HepG2 (cell line): ENCODE results near the gene DPP6. TPM values are rescaled to one million over a fixed set of nuclear protein-coding genes. Genes with fewer than 3 reads are reported as not detected.

Experiments used
- ATAC-seq: fragments of 200-7000 bp; cut with Tn5 transposase; 3 replicates; pipeline ENCODE4 v1.9.1; 2020; ENCODE audit warnings: mild to moderate bottlenecking, moderate library complexity
- BruUV-seq: library from RNA; stranded (reverse); fragments of 400-500 nt; replicated peaks from 2 replicates; lab custom pipeline; 2021; lab: Mats Ljungman, UMichigan
- CTCF ChIA-PET: fragments of 300-600 bp; formaldehyde crosslinking; extraction: SDS; loops from one replicate; lab custom pipeline; 2021; ENCODE audit warnings: low total read pairs, inconsistent platforms, low intra/inter-chr PET ratio; lab: Yijun Ruan, JAX
- POLR2A ChIA-PET: fragments of 350-600 bp; sonication (Branson Sonifier 250); formaldehyde crosslinking; loops from one replicate; lab custom pipeline; 2020; ENCODE audit warnings: antibody characterized with exemption, inconsistent platforms; lab: Yijun Ruan, JAX
- DNase-seq: peaks from one replicate; pipeline ENCODE4 v3.0.0-alpha.2; 2015; ENCODE audit warnings: low spot score
- FAIRE-seq: peaks from 3 replicates; lab custom pipeline; 2011; peaks lifted over from hg19 to GRCh38; lab: Jason Lieb, UNC
- H2AFZ ChIP-seq: one replicate; pipeline ENCODE4 v1.6.1; 2011; ENCODE audit warnings: low read length, inconsistent platforms
- H3K27ac ChIP-seq: fragments of 300-600 bp; 3 replicates; pipeline ENCODE4 v1.8.0; 2011; ENCODE audit warnings: mixed run types, mild to moderate bottlenecking, mixed read lengths, low read length, inconsistent platforms; ENCODE audit not compliant: insufficient read depth; ENCODE audit errors: extremely low read length
- H3K27me3 ChIP-seq, 2 experiments: fragments of 200-600 bp in 1 of 2; 2 replicates in 1 of 2; 3 replicates in 1 of 2; pipeline versions ENCODE4 v1.6.0 to v1.8.0; 2011; ENCODE audit warnings: low read length in 2 of 2, mild to moderate bottlenecking in 2 of 2, moderate library complexity in 2 of 2, inconsistent platforms in 1 of 2; ENCODE audit not compliant: insufficient read depth in 2 of 2, control insufficient read depth in 1 of 2
- H3K36me3 ChIP-seq, 2 experiments: fragments of 200-600 bp in 1 of 2; replicated peaks in 1 of 2; 2 replicates in 1 of 2; 3 replicates in 1 of 2; pipeline versions ENCODE4 v1.5.1 to v1.8.0; 2011; ENCODE audit warnings: low read length in 2 of 2, inconsistent platforms in 1 of 2; ENCODE audit not compliant: insufficient read depth in 2 of 2, control insufficient read depth in 1 of 2
- H3K4me1 ChIP-seq: 2 replicates; pipeline ENCODE4 v1.5.1; 2012; ENCODE audit warnings: low read length, inconsistent platforms; ENCODE audit not compliant: insufficient read depth
- H3K4me2 ChIP-seq: 2 replicates; pipeline ENCODE4 v1.6.0; 2011; ENCODE audit warnings: low read depth, low read length, inconsistent platforms
- H3K4me3 ChIP-seq, 3 experiments: fragments of 200-600 bp in 1 of 3; sonication (generic), shearing (Covaris generic) in 1 of 3; replicated peaks in 1 of 3; 2 replicates each; pipeline ENCODE4 v1.5.1; 2011 to 2016; ENCODE audit warnings: low read length in 3 of 3, inconsistent platforms in 2 of 3, low read depth in 2 of 3, mild to moderate bottlenecking in 2 of 3, control low read depth in 1 of 3, mixed read lengths in 1 of 3; ENCODE audit not compliant: insufficient read depth in 1 of 3
- H3K79me2 ChIP-seq: one replicate; pipeline ENCODE4 v1.6.1; 2011; ENCODE audit warnings: low read length, inconsistent platforms; ENCODE audit not compliant: insufficient read depth
- H3K9ac ChIP-seq: 2 replicates; pipeline ENCODE4 v1.6.0; 2011; ENCODE audit warnings: mild to moderate bottlenecking, low read depth, low read length, inconsistent platforms; ENCODE audit not compliant: insufficient read depth
- H3K9me3 ChIP-seq: 2 replicates; pipeline ENCODE4 v1.5.1; 2012; ENCODE audit warnings: mild to moderate bottlenecking, low read length
- H4K20me1 ChIP-seq: 2 replicates; pipeline ENCODE4 v1.6.0; 2011; ENCODE audit warnings: inconsistent platforms, mild to moderate bottlenecking, low read length, moderate library complexity; ENCODE audit not compliant: insufficient read depth
- CBFB ChIP-seq: sonication (generic); formaldehyde crosslinking; IDR thresholded peaks from 2 replicates; pipeline ENCODE4 v1.4.0; 2020; ENCODE audit warnings: missing genetic modification reagents
- CERS6 ChIP-seq: sonication (generic); formaldehyde crosslinking; IDR thresholded peaks from 2 replicates; pipeline ENCODE4 v1.5.0; 2020; ENCODE audit warnings: missing genetic modification reagents
- E2F5 ChIP-seq: sonication (generic); formaldehyde crosslinking; conservative IDR thresholded peaks from 2 replicates; pipeline ENCODE4 v1.4.0; 2020; ENCODE audit warnings: missing genetic modification reagents
- ELF1 ChIP-seq: sonication (generic); formaldehyde crosslinking; IDR thresholded peaks from 2 replicates; pipeline ENCODE4 v1.4.0; 2020; ENCODE audit warnings: missing genetic modification reagents
- GTF2F1 ChIP-seq: fragments of 150-350 bp; IDR thresholded peaks from 2 replicates; pipeline ENCODE4 v1.6.1; 2014; ENCODE audit warnings: low read length
- KDM6A ChIP-seq: IDR thresholded peaks from 2 replicates; pipeline ENCODE4 v1.6.1; 2016; ENCODE audit warnings: low read depth
- PHB2 ChIP-seq: fragments of 450-650 bp; IDR thresholded peaks from 2 replicates; pipeline ENCODE4 v1.6.1; 2018; ENCODE audit not compliant: partially characterized antibody
- RXRA ChIP-seq: sonication (generic); formaldehyde crosslinking; IDR thresholded peaks from 2 replicates; pipeline ENCODE4 v1.5.1; 2020; ENCODE audit warnings: missing genetic modification reagents
- SATB2 ChIP-seq: sonication (generic); formaldehyde crosslinking; IDR thresholded peaks from 2 replicates; pipeline ENCODE4 v1.5.0; 2020; ENCODE audit warnings: missing genetic modification reagents
- SNRNP70 ChIP-seq: fragments of 200-400 bp; formaldehyde crosslinking; IDR thresholded peaks from 2 replicates; pipeline ENCODE4 v1.6.1; 2017; ENCODE audit warnings: mild to moderate bottlenecking, low read depth, low read length, moderate library complexity
- TMF1 ChIP-seq: sonication (generic); formaldehyde crosslinking; IDR thresholded peaks from 2 replicates; pipeline ENCODE4 v1.8.1; 2022; ENCODE audit warnings: low read depth, missing genetic modification reagents
- ZC3H4 ChIP-seq: sonication (generic); formaldehyde crosslinking; IDR thresholded peaks from 2 replicates; pipeline ENCODE4 v1.4.0; 2020; ENCODE audit warnings: missing genetic modification reagents, borderline replicate concordance
- ZFY ChIP-seq: sonication (generic); formaldehyde crosslinking; IDR thresholded peaks from 2 replicates; pipeline ENCODE4 v1.4.0; 2020; ENCODE audit warnings: missing genetic modification reagents
- ZNF253 ChIP-seq: sonication (generic); formaldehyde crosslinking; IDR thresholded peaks from 2 replicates; pipeline ENCODE4 v1.8.0; 2022; ENCODE audit warnings: mild to moderate bottlenecking, missing genetic modification reagents, borderline replicate concordance
- ZNF432 ChIP-seq: sonication (generic); formaldehyde crosslinking; IDR thresholded peaks from 2 replicates; pipeline ENCODE4 v1.5.0; 2020; ENCODE audit warnings: missing genetic modification reagents, mild to moderate bottlenecking, borderline replicate concordance
- ZNF674 ChIP-seq: sonication (generic); formaldehyde crosslinking; IDR thresholded peaks from 2 replicates; pipeline ENCODE4 v1.5.0; 2020; ENCODE audit warnings: low read depth, mild to moderate bottlenecking, missing genetic modification reagents
- ZNF768 ChIP-seq: sonication (generic); formaldehyde crosslinking; IDR thresholded peaks from 2 replicates; pipeline ENCODE4 v1.4.0; 2020; ENCODE audit warnings: missing genetic modification reagents
- WGBS: methylation state at CpG from one replicate; pipeline ENCODE4 v1.1.6; 2017; ENCODE audit warnings: low lambda C conversion rate; 5-methylcytosine and 5-hydroxymethylcytosine counted together
- in situ Hi-C: cut with HindIII; loops from 2 replicates; pipeline ENCODE4 v1.10.0; 2017; ENCODE audit warnings: low pct_unique_long_range_greater_than_20kb; ENCODE audit not compliant: extremely low pct_ligation_motif_present
- intact Hi-C: fragments of 100-400 bp; cut with micrococcal nuclease; formaldehyde crosslinking; loops from one replicate; pipeline ENCODE4 v1.10.0; 2022; ENCODE audit not compliant: unreplicated experiment
- polyA plus RNA-seq, 8 experiments: library from polyadenylated mRNA; depleted of rRNA in 3 of 8; stranded (reverse) in 7 of 8; unstranded in 1 of 8; fragments of >200 nt; fragmentation: Illumina TruSeq in 4 of 8; extraction: Trizol in 4 of 8; gene quantifications; 2 replicates each; pipeline versions ENCODE4 v1.2.1 to v1.2.3, GENCODE V29; 2011 to 2016; ENCODE audit warnings: low read depth in 4 of 8, missing spikeins in 1 of 8, mixed read lengths in 1 of 8; ENCODE audit not compliant: insufficient read depth in 1 of 8
- total RNA-seq, 5 experiments: library from RNA; depleted of rRNA; stranded (reverse); fragments of >200 nt; fragmentation: Illumina TruSeq; extraction: Trizol; gene quantifications; 2 replicates each; pipeline ENCODE4 v1.2.3, GENCODE V29; 2016; ENCODE audit warnings: low read depth in 1 of 5

DPP6 gene
- total and polyA plus RNA-seq, 2 of the 13 experiments (the other 11 are each of a cell fraction or from before 2014, with no cell fraction given), result not detected

- H3K36me3 ChIP-seq, result no peaks in the 10 kb centered on the region
- no peak overlapping the region for H3K27ac ChIP-seq
- in situ Hi-C loops (no loop called here), intact Hi-C loops (no loop called here)
- 61% methylated on average over 8 of the region's 8 CpGs for WGBS
- no peak for ATAC-seq
- no peaks in the 10 kb centered on the region for H3K9me3 ChIP-seq
- H3K4me1 ChIP-seq, result peaks cover 22% of the 10 kb centered on the region
- no peak for TF ChIP-seq SNRNP70
- no peak for TF ChIP-seq PHB2
- no peak for TF ChIP-seq ZNF674 (CRISPR knock-in tag)
- no peak for TF ChIP-seq ZC3H4 (CRISPR knock-in tag)
- no peak for TF ChIP-seq GTF2F1
- TF ChIP-seq CERS6 (CRISPR knock-in tag), result no peak
- no peak for TF ChIP-seq TMF1 (CRISPR knock-in tag)
- no peak overlapping the region for H2AFZ ChIP-seq
- H4K20me1 ChIP-seq, result no peaks in the 10 kb centered on the region
- H3K27me3 ChIP-seq, result peaks cover 0 to 4% of the 10 kb centered on the region in 2 experiments; a peak in 1 of 5 replicates
- no peak overlapping the region for H3K4me2 ChIP-seq
- no peak overlapping the region for H3K9ac ChIP-seq
- CTCF ChIA-PET, result no interaction called here
- BruUV-seq, result no TSS peak
- no peak for FAIRE-seq
- DNase-seq, result no peak
- no peaks in the 10 kb centered on the region for H3K79me2 ChIP-seq
- POLR2A ChIA-PET, result no interaction called here
- H3K4me3 ChIP-seq, result no peak overlapping the region
Measured at GRCh38 chr7:154385214-154385613, 333.0 kb downstream of the DPP6 start.

- no TSS peak for BruUV-seq
- H3K36me3 ChIP-seq, result no peaks in the 10 kb centered on the region
Measured at GRCh38 chr7:154387252-154387651, 335.1 kb downstream of the DPP6 start.

More at GRCh38 chr7:154387252-154387651, 335.1 kb downstream of the DPP6 start:
- intact Hi-C loops (no loop called here), in situ Hi-C loops (no loop called here)
- H3K4me3 ChIP-seq, result no peak overlapping the region
- no peak for FAIRE-seq
- no peak overlapping the region for H3K27ac ChIP-seq
- no peak for ATAC-seq
- peaks cover 20% of the 10 kb centered on the region for H3K4me1 ChIP-seq
- H4K20me1 ChIP-seq, result no peaks in the 10 kb centered on the region
- H3K27me3 ChIP-seq, result peaks cover 0 to 4% of the 10 kb centered on the region in 2 experiments; a peak in 1 of 5 replicates
- no peaks in the 10 kb centered on the region for H3K9me3 ChIP-seq
- no peaks in the 10 kb centered on the region for H3K79me2 ChIP-seq
- no peak overlapping the region for H3K9ac ChIP-seq
- CTCF ChIA-PET, result no interaction called here
- no peak overlapping the region for H2AFZ ChIP-seq
- POLR2A ChIA-PET, result no interaction called here
- no peak for TF ChIP-seq SATB2 (CRISPR knock-in tag)
- TF ChIP-seq CBFB (CRISPR knock-in tag), result no peak
- TF ChIP-seq CERS6 (CRISPR knock-in tag), result no peak
- no peak for TF ChIP-seq E2F5 (CRISPR knock-in tag)
- TF ChIP-seq ZNF768 (CRISPR knock-in tag), result no peak
- no peak for TF ChIP-seq ZNF432 (CRISPR knock-in tag)
- TF ChIP-seq ZNF253 (CRISPR knock-in tag), result no peak
- no peak for TF ChIP-seq ZFY (CRISPR knock-in tag)
- no peak for TF ChIP-seq RXRA
- no peak for TF ChIP-seq KDM6A (CRISPR knock-in tag)
- TF ChIP-seq ELF1 (CRISPR knock-in tag), result no peak
- TF ChIP-seq, all 625 proteins: peak for 0
- no peak for DNase-seq
- no peak overlapping the region for H3K4me2 ChIP-seq
